ENCODE measurements around the gene OR1I1. TPM values are rescaled to one million over a fixed set of nuclear protein-coding genes. Genes with fewer than 3 reads are reported as not detected.

OR1I1 gene
- total RNA-seq, 1 experiment from 2014 or later = not detected

DNA sequence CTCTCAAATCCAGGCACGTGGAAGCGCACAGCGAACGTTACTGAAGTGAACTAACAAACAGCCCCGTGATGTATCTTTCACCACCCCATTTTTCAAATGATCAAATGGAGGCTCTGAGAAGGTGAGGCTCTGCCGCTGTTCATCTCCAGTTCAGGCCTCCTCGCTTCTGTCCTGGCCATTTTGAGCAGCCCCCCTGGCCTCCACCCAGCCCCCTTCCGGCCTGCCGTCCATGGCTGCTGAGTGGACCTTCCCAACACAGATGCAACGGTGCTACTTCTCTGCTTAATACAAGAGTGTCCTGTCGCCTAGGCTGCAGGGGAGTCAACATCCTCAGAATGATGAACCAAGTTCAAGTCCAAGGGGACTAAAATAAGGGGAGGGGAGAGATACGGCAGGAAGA, 34.8 kb downstream of the OR1I1 start:
- no peak overlapping the region for H3K27ac Mint-ChIP-seq (ENCODE audit: unreplicated experiment)

DNA sequence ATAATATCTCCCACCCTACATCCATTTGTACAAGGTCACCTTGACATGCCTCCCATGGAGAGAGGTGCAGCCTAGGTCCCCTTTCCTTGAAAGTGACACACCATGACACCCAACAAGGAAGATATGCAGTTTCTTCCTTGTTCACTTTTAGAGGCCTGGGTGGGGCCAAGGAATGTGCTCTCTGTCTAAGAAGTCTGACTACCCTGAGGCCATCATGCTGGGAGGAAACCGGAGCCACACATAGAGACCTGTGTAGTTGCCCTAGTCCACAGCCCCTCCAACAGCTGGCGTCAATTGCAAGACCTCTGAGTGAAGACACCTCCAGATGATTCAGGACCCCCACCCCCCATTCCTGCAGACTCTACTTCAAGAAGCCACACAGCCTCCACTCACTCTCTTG, 36.2 kb downstream of the OR1I1 start:
- Mint-ChIP-seq H3K27ac (ENCODE audit: unreplicated experiment) (no peak overlapping the region), H3K4me3 (ENCODE audit: low read depth, unreplicated experiment) (no peak overlapping the region)

More for the DNA sequence above, 34.8 kb downstream of the OR1I1 start:
- CTCF ChIA-PET = no interaction called here
- H3K36me3 Mint-ChIP-seq (ENCODE audit: insufficient read depth, unreplicated experiment) = peaks cover 15% of the 10 kb centered on the region
- BruUV-seq (replicated peaks) = no TSS peak
- intact Hi-C loops (cut with micrococcal nuclease; ENCODE audit: unreplicated experiment) = no loop called here
- no peaks in the 10 kb centered on the region for H3K9me3 Mint-ChIP-seq (ENCODE audit: low read depth, unreplicated experiment)
- DNase-seq = no peak
- no peak overlapping the region for H3K4me3 Mint-ChIP-seq (ENCODE audit: low read depth, unreplicated experiment)
- TF ChIP-seq, protein P1, sequence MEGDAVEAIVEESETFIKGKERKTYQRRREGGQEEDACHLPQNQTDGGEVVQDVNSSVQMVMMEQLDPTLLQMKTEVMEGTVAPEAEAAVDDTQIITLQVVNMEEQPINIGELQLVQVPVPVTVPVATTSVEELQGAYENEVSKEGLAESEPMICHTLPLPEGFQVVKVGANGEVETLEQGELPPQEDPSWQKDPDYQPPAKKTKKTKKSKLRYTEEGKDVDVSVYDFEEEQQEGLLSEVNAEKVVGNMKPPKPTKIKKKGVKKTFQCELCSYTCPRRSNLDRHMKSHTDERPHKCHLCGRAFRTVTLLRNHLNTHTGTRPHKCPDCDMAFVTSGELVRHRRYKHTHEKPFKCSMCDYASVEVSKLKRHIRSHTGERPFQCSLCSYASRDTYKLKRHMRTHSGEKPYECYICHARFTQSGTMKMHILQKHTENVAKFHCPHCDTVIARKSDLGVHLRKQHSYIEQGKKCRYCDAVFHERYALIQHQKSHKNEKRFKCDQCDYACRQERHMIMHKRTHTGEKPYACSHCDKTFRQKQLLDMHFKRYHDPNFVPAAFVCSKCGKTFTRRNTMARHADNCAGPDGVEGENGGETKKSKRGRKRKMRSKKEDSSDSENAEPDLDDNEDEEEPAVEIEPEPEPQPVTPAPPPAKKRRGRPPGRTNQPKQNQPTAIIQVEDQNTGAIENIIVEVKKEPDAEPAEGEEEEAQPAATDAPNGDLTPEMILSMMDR (IDR thresholded peaks at IDR 0.05; ENCODE audit: unreplicated experiment) = no peak
- no peaks in the 10 kb centered on the region for H3K4me1 Mint-ChIP-seq (ENCODE audit: low read depth, unreplicated experiment)
- no peaks in the 10 kb centered on the region for H3K27me3 Mint-ChIP-seq (ENCODE audit: unreplicated experiment)

DNA sequence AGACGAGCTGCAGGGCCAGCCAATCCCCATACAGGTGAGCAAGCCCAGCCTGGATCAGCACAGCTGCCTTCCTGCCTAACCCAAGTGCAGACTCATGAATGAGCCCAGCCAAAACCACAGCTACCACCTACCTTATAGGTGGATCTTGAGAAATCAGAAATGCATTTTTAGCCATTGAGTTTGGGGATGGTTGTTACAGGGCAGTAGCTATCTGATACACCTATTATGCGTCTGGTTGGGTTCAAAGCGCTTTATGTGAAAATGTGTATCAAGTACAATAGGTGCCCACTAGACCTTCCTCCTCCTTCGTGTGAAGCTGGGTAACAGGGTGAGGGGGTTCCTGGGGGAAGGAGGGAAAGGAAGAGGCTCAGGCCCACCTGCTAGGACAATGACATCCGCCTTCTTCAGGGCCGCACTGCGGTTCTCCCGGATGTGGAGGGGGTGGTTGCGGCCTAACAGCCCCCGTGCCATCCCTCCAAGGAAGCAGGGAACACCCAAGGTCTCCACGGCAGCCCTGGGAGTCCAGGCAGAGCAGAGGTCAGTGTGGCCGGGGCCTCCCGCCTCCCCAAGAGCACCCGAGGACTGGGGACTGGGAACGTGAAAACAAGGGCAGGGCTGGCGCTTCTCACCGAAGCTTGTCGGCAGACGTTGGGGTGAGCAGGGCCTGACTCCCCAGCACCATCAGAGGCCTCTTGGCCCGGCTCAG, 36.9 kb downstream of the OR1I1 start:
- Mint-ChIP-seq H3K27me3 (ENCODE audit: unreplicated experiment) (no peaks in the 10 kb centered on the region), H3K27ac (ENCODE audit: unreplicated experiment) (no peak overlapping the region), H3K4me3 (ENCODE audit: low read depth, unreplicated experiment) (no peak overlapping the region), H3K9me3 (ENCODE audit: low read depth, unreplicated experiment) (no peaks in the 10 kb centered on the region), H3K36me3 (ENCODE audit: insufficient read depth, unreplicated experiment) (peaks cover 15% of the 10 kb centered on the region), H3K4me1 (ENCODE audit: low read depth, unreplicated experiment) (no peaks in the 10 kb centered on the region)
- intact Hi-C loops (cut with micrococcal nuclease; ENCODE audit: unreplicated experiment) = no loop called here
- CTCF ChIA-PET = no interaction called here
- BruUV-seq (replicated peaks) = no TSS peak
- no peak for DNase-seq
- TF ChIP-seq, protein P1 (IDR thresholded peaks at IDR 0.05; ENCODE audit: unreplicated experiment) = no peak

More for the DNA sequence above, 36.2 kb downstream of the OR1I1 start:
- no TSS peak for BruUV-seq (replicated peaks)
- Mint-ChIP-seq H3K4me1 (ENCODE audit: low read depth, unreplicated experiment) (no peaks in the 10 kb centered on the region), H3K36me3 (ENCODE audit: insufficient read depth, unreplicated experiment) (peaks cover 15% of the 10 kb centered on the region), H3K27me3 (ENCODE audit: unreplicated experiment) (no peaks in the 10 kb centered on the region), H3K9me3 (ENCODE audit: low read depth, unreplicated experiment) (no peaks in the 10 kb centered on the region)
- CTCF ChIA-PET = no interaction called here
- no peak for DNase-seq
- TF ChIP-seq, protein P1 (IDR thresholded peaks at IDR 0.05; ENCODE audit: unreplicated experiment) = no peak
- intact Hi-C loops (cut with micrococcal nuclease; ENCODE audit: unreplicated experiment) = no loop called here

DNA sequence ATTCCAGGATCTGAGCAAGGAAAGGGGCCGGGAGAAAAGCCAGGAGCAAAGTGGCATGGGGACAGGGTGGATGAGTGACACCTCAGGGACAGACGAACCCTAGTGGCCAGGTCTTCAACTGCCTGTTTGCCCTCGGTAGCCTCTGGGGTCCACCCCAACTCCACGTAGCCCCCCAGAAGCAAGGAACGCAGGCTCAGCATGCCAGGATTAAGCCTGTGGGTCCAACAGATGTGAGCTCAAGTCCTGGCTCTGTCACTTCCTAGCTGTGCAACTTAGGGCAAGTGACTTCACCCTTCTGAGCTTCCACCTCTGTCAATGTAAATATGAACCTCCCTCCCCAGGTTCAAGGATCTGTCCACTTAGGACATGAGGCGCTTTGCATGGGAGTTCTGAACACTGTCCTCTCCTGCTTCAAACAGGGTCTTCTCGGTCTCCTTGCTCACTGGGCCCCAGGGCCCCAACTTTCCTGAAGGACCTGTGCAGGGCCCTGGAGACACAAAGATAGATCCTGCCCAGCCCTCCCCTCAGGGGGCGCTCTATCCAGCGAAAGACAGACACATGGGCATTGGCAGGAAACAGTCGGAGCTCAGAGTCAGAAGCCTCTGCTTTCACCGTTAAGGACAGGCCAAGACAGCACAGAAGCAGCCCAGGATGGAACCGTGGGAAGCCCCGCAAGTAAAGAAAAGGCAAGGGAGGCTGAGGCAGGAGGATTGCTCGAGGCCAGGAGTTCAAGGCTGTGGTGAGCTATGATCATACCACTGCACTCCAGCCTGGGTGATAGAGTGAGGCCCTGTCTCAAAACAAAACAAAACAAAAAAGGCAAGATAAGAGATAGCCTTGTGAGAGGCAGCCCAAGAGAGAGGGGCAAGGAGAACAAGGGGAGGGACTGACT, 38.4 kb downstream of the OR1I1 start:
- Mint-ChIP-seq H3K4me1 (ENCODE audit: low read depth, unreplicated experiment) (no peaks in the 10 kb centered on the region), H3K36me3 (ENCODE audit: insufficient read depth, unreplicated experiment) (peaks cover 25% of the 10 kb centered on the region), H3K27ac (ENCODE audit: unreplicated experiment) (no peak overlapping the region), H3K27me3 (ENCODE audit: unreplicated experiment) (no peaks in the 10 kb centered on the region), H3K9me3 (ENCODE audit: low read depth, unreplicated experiment) (no peaks in the 10 kb centered on the region), H3K4me3 (ENCODE audit: low read depth, unreplicated experiment) (no peak overlapping the region)
- CTCF ChIA-PET = no interaction called here
- intact Hi-C loops (cut with micrococcal nuclease; ENCODE audit: unreplicated experiment) = no loop called here
- no TSS peak for BruUV-seq (replicated peaks)
- TF ChIP-seq, protein P1 (IDR thresholded peaks at IDR 0.05; ENCODE audit: unreplicated experiment) = no peak
- no peak for DNase-seq

All from Calu3 (cell line).